Fibroblast of villous mesenchyme (primary cell): ENCODE results near the gene CHTOP. TPM values are rescaled to one million over a fixed set of nuclear protein-coding genes. Genes with fewer than 3 reads are reported as not detected.
"Not testable (repeated sequence)": the region's sequence is repeated elsewhere in the genome, so short reads cannot be mapped to it uniquely, and the experiment has no call there.

Source experiments
- DNase-seq: peaks from one replicate; pipeline ENCODE4 v3.0.0-alpha.2; 2010; ENCODE audit warnings: low read depth
- H3K4me3 ChIP-seq: 2 replicates; pipeline ENCODE4 v1.5.1; 2011; ENCODE audit warnings: low read depth, mild to moderate bottlenecking, low read length
- CTCF ChIP-seq: IDR thresholded peaks from 2 replicates; pipeline ENCODE4 v1.5.1; 2012; ENCODE audit warnings: low read depth, mild to moderate bottlenecking, low read length; ENCODE audit not compliant: insufficient read depth
- total RNA-seq: library from RNA; depleted of rRNA; stranded (reverse); fragments of >200 nt; gene quantifications from 2 replicates; pipeline ENCODE4 v1.2.3, GENCODE V29; 2012

The CHTOP gene
- total RNA-seq, 1 donor: 47.9 TPM

GRCh38 chr1:153663211-153663610 is 29.3 kb downstream of the CHTOP start:
- no peak overlapping the region for H3K4me3 ChIP-seq
- no peak for TF ChIP-seq CTCF
- peak; percentile 47 for DNase-seq

- no peak for DNase-seq
- TF ChIP-seq CTCF: no peak
- no peak overlapping the region for H3K4me3 ChIP-seq
Measured at GRCh38 chr1:153667439-153667838, 33.6 kb downstream of the CHTOP start.

GRCh38 chr1:153668672-153669071 is 34.8 kb downstream of the CHTOP start:
- DNase-seq, H3K4me3 ChIP-seq: not testable (repeated sequence)

GRCh38 chr1:153669606-153670005 is 35.7 kb downstream of the CHTOP start:
- H3K4me3 ChIP-seq: peak overlapping the region; percentile 96
- no peak for DNase-seq
- no peak for TF ChIP-seq CTCF

- peak overlapping the region; percentile 96 for H3K4me3 ChIP-seq
- TF ChIP-seq CTCF: no peak
- no peak for DNase-seq
Measured at GRCh38 chr1:153670257-153670858, 36.5 kb downstream of the CHTOP start.

GRCh38 chr1:153670859-153671627 is 37.2 kb downstream of the CHTOP start, which contains the start of gene ILF2:
Gene ILF2, minus strand, starts transcription at chr1:153670993. Its CDS starts 71 bp downstream, at chr1:153670922.
- peak within 1 kb of the TSS; percentile 96 for H3K4me3 ChIP-seq
- peak; percentile 100 for DNase-seq
- TF ChIP-seq CTCF: no peak

GRCh38 chr1:153671628-153672353 is 37.9 kb downstream of the CHTOP start:
- H3K4me3 ChIP-seq: peak overlapping the region; percentile 61
- DNase-seq: not testable (repeated sequence)
